Esophagus mucosa (tissue), 1 donor: ENCODE measurements around the gene GCNA. TPM values are rescaled to one million over a fixed set of nuclear protein-coding genes. Genes with fewer than 3 reads are reported as not detected.
"Not testable (repeated sequence)": the region's sequence is repeated elsewhere in the genome, so short reads cannot be mapped to it uniquely, and the experiment has no call there.

ENCODE experiments used
- ATAC-seq: fragments of 200-7000 bp; cut with Tn5 transposase; one replicate; pipeline ENCODE4 v1.9.1; 2020
- total RNA-seq: library from RNA; stranded (reverse); gene quantifications from one replicate; pipeline ENCODE4 v1.2.4, GENCODE V29; 2023
- donor health status: DM: yes; HTN: yes; CAD: no.

Gene GCNA
- 0.68 TPM for total RNA-seq

DNA sequence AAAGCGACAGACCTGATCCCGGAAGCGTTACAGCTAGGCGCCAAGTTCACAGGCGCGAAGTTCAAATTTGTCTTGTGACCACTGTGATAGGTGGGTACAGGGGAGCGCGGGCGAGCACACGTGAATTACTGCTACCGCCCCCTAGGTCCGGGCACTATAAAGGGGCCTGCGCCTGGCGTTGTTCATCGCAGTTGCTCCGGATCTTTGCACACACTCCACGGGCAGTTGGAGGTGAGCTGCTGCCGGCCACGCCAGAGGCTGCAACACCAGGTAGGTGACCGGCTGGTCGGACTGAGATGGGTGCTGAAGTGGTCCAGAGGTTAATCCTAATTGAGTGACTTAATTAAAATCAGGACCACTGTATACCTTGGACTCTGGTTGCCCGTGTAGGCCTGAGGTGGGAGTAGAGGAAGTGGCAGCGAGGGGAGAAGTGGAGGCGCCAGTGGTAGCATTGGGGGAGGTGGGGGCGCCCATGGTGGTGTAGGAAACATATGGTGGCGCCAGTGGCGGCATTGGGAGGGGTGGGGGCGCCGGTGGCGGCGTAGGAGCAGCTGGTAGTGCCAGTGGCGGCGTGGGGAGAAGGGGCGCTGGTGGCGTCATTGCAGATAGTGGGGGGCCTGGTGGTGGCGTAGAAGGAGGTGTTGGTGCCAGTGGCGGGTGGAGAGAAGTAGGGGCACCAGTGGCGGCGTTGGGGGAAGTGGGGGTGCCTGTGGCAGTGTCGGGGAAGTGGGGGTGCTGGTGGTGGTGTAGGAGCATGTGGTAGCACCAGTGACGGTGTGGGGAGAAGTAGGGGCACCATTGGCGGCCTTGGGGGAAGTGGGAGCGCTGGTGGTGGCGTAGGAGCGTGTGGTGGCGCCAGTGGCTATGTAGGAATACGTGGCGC, at the start of gene GCNA:
TSS of gene GCNA (plus strand) at position 185 of the 883 bp plus-strand sequence. CDS start 2,385 bp downstream, outside the sequence.
- peak; percentile 30 for ATAC-seq

- peak; percentile 70 for ATAC-seq
Observed at GRCh38 chrX:71532078-71532752, 46.0 kb upstream of the GCNA start.

- ATAC-seq: peak; percentile 96
Observed at GRCh38 chrX:71532753-71533425, 45.3 kb upstream of the GCNA start, which contains the start of gene OGT. Gene OGT (plus strand): TSS chrX:71533104. CDS start chrX:71533300, 196 bp downstream.

DNA sequence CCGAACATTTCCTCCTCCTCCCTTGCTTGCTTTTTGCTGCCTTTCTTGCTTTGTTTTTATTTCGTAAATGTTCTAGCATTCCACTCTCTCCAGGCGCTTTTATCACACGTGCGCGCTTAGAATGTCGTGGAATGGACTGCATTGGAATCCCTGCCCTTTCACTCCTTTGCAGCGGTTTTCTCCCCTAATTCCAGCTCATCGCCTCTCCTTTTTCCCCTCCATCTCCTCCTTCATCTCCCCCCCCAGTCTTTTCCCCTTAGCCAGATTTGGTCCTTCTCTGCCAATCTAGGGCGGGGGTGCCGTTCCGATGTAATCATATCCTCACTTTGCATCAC, 44.8 kb upstream of the GCNA start:
- ATAC-seq: peak; percentile 2

GRCh38 chrX:71533851-71534561, 44.2 kb upstream of the GCNA start:
- peak; percentile 33 for ATAC-seq

GRCh38 chrX:71534773-71535544, 43.3 kb upstream of the GCNA start:
- ATAC-seq: no peak

- no peak for ATAC-seq
Observed at GRCh38 chrX:71536285-71536684, 42.0 kb upstream of the GCNA start.

DNA sequence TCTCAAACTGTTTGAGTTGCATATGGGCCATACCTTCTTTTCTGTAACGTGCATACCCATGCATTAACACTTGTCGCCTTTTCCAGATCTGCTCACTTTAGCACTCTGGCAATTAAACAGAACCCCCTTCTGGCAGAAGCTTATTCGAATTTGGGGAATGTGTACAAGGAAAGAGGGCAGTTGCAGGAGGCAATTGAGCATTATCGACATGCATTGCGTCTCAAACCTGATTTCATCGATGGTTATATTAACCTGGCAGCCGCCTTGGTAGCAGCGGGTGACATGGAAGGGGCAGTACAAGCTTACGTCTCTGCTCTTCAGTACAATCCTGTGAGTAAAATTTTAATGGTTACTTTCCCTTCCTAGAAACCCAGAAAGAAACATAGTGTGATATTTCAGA, 40.5 kb upstream of the GCNA start:
- ATAC-seq: no peak

GRCh38 chrX:71540801-71541200, 37.4 kb upstream of the GCNA start:
- no peak for ATAC-seq

GRCh38 chrX:71541210-71542022, 36.8 kb upstream of the GCNA start:
- peak; percentile 54 for ATAC-seq

DNA sequence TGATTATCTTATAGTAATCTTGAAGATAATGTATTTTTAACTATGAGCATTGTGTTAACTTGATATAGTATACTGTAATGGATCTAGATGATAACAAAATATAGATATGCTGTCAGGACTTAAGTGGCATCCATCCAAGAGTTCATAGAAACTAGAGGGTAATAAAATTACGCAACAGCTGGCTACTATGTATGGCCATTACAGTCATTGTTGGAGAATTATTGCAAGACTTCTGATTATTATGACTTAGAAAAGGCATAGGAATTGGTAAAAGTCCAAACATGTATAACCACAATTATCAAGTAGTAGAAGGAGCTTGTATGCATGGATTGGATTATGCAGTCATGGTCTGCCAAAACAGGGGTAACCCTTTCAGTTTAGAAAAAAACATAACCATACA, 35.8 kb upstream of the GCNA start:
- ATAC-seq: no peak

DNA sequence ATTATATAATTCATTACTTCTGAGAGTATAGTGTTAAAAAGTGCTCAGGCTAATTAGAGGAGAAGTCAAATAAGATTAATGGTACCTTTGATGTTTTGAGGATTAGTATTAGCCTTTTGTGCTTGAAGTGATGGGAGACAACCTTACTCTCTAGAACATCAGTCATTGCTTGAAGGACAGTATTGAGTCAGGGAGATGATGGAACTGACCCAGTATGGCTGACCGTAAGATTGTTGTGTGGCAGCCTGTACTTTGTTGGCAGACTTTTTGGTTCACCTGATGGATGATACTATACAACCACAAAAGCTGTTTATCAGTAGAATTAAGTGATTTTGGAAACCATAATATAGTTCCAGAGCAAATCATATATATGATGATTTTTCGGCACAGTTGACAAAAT, 35.4 kb upstream of the GCNA start:
- ATAC-seq: no peak

DNA sequence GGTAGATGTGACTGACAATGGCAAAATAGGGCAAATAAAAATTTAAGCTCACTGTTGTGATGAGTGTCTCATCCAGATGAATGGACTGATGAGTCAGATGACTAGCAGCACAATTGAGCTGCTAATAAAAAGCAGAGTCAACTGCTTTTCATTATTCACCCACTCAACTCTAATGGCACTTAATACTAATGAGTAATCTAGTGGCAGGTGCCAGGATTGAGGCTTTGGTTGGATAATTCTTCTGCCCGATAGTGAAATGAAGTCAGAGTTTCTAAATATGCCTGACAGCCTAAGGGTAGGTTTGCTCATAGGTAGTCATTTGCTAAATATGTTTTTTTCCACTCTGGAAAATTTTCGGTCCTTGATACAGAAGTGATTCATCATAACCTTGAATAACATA, 34.9 kb upstream of the GCNA start:
- ATAC-seq: peak; percentile 95

DNA sequence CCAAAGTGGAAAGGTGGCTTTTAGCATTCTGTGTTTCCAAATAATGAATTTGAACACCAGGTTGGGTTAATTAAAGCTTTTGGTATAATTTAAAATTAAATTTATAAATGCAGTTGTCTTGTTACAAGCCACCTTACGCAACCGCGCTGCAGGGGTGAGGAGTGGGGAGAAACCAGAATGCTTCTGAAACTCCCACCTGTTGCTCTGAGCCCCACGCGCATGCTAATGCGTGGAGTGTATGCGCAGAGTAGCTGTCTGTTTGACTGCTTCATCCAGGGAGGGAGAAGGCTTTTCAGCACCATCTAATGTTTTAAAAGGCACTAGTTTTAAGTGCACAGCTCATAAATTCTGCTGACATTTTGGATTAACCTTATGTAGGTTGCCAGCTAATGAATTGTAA, 32.9 kb upstream of the GCNA start:
- no peak for ATAC-seq

DNA sequence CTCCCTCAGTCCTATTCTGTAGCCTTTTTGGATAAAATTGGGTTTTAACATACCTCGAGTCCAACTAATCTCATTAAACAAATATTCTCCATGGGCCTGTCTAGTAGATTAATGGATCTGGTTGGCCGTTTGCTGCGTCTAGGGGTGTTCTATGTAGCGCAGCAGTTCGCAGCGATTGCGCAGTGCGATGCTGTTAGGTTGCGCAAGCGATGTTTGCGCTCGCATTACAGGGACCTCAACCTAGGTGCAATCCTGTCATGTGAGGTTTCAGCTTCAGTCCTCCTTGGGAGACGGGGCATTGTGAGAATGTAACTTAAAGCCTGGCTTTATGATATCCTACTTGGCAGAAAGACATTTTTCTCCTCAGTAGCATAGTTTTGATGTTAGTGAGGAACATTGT, 31.4 kb upstream of the GCNA start:
- no peak for ATAC-seq

- ATAC-seq: no peak
Observed at GRCh38 chrX:71547339-71547738, 30.9 kb upstream of the GCNA start.

GRCh38 chrX:71549986-71550385, 28.3 kb upstream of the GCNA start:
- ATAC-seq: no peak

DNA sequence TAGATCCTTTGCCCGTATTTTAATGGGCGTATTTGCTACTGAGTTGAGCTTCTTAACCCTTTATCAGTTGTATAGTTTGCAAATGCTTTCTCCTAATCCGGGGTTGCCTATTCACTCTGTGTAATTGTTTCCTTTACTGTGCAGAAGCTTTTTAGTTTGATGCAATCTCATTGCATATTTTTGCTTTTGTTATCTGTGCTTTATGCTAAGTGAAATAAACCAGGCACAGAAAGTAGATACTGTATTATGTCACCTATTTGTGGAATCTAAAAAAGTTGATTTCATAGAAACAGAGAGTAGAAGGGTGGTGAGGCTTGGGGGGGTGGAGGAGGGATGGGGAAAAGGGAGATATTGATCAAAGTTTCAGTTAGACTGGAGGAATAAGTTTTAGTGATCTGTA, 27.7 kb upstream of the GCNA start:
- no peak for ATAC-seq

DNA sequence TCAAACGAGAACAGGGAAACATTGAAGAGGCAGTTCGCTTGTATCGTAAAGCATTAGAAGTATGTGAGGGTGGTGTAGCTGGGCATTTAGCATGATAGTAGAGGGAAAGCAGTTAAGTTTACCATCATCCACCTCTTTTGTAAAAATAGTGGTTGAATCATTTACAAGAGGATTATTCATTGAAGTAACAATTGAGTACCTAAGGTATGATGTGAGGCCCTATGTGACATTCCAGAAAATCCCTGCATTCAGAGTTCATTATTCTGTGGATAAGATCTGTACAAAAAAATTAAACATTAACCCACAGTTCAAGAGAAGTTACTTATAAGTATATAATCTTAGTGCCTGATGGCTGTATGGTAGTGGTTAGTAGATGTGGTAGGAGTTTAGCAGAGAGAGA, 22.2 kb upstream of the GCNA start:
- no peak for ATAC-seq

DNA sequence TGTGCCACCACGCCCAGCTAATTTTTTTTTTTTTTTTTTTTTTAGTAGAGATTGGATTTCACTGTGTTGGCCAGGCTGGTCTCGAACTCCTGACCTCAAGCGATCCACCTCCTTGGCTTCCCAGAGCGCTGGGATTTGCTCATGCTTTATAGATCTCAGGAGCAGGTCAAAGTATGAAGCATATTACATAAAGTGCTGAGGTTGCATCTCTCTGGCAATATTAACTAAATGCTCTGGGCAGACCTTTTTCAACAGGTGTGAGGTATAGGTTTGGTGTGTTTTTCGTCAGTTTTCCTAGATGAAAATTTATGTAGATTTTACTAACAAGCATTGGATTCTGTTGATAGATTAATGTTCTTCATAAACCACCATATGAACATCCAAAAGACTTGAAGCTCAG, 19.3 kb upstream of the GCNA start:
- ATAC-seq: no peak

DNA sequence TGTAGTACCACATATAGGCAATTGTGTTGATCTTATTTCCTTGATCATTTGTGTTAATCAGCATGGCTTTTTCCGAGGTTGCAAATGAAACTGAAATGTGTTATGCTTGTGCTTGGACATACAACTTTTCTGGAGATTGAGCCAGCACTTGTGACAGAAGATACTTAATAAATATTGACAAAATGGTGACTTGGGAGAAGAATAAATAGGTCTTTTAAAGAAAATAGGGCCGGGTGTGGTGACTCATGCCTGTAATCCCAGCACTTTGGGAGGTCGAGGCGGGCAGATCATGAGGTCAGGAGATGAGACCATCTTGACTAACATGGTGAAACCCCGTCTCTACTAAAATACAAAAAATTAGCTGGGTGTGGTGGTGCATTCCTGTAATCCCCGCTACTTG, 18.5 kb upstream of the GCNA start:
- ATAC-seq: not testable (repeated sequence)
